Parathyroid adenoma (tissue), 2 donors: Measurements from ENCODE around the gene TUSC7.

Experiments
- H2AFZ ChIP-seq: fragments of 300-600 bp; sonication (generic); one replicate; pipeline ENCODE4 v1.7.0; 2017; ENCODE audit warnings: antibody characterized with exemption, mild to moderate bottlenecking
- H3K27ac ChIP-seq: fragments of 300-600 bp; sonication (generic); one replicate; pipeline ENCODE4 v1.7.0; 2017
- H3K27me3 ChIP-seq: fragments of 300-600 bp; sonication (generic); one replicate; pipeline ENCODE4 v1.7.0; 2017; ENCODE audit warnings: low read length; ENCODE audit not compliant: control insufficient read depth, insufficient read depth
- H3K36me3 ChIP-seq: fragments of 300-600 bp; sonication (generic); one replicate; pipeline ENCODE4 v1.7.0; 2017; ENCODE audit warnings: low read length; ENCODE audit not compliant: control insufficient read depth, insufficient read depth
- H3K4me1 ChIP-seq: fragments of 300-600 bp; sonication (generic); one replicate; pipeline ENCODE4 v1.7.0; 2017; ENCODE audit warnings: control low read depth
- H3K4me2 ChIP-seq: fragments of 300-600 bp; sonication (generic); one replicate; pipeline ENCODE4 v1.7.0; 2017; ENCODE audit warnings: low read length
- H3K4me3 ChIP-seq: fragments of 300-600 bp; sonication (generic); one replicate; pipeline ENCODE4 v1.7.0; 2017; ENCODE audit warnings: low read depth, low read length
- H3K79me2 ChIP-seq: fragments of 300-600 bp; sonication (generic); one replicate; pipeline ENCODE4 v1.7.0; 2017; ENCODE audit warnings: control low read depth
- H3K9ac ChIP-seq: fragments of 300-600 bp; sonication (generic); one replicate; pipeline ENCODE4 v1.7.0; 2017; ENCODE audit warnings: mild to moderate bottlenecking
- H3K9me3 ChIP-seq: fragments of 300-600 bp; sonication (generic); one replicate; pipeline ENCODE4 v1.7.0; 2017; ENCODE audit warnings: low read length; ENCODE audit not compliant: control insufficient read depth
- CTCF ChIP-seq: fragments of 300-600 bp; sonication (generic); IDR thresholded peaks from one replicate; pipeline ENCODE4 v1.7.0; 2017; ENCODE audit warnings: antibody characterized with exemption, mild to moderate bottlenecking
- donor health status: primary hyperparathyroidism.

TUSC7 gene

GRCh38 chr3:116743062-116743461, 33.5 kb downstream of the TUSC7 start:
- H3K27me3 ChIP-seq, result no peaks in the 10 kb centered on the region
- H3K4me2 ChIP-seq, result no peak overlapping the region
- H3K79me2 ChIP-seq, result no peaks in the 10 kb centered on the region
- H3K9me3 ChIP-seq, result no peaks in the 10 kb centered on the region
- TF ChIP-seq CTCF, result no peak
- H3K4me3 ChIP-seq, result no peak overlapping the region
- no peak overlapping the region for H3K27ac ChIP-seq
- H3K36me3 ChIP-seq, result no peaks in the 10 kb centered on the region
- H3K9ac ChIP-seq, result no peak overlapping the region
- H3K4me1 ChIP-seq, result no peaks in the 10 kb centered on the region
- no peak overlapping the region for H2AFZ ChIP-seq

- Histone ChIP-seq H3K4me2 (no peak overlapping the region), H3K27me3 (no peaks in the 10 kb centered on the region), H3K27ac (no peak overlapping the region), H3K79me2 (no peaks in the 10 kb centered on the region), H3K36me3 (no peaks in the 10 kb centered on the region), H3K9ac (no peak overlapping the region), H3K4me1 (no peaks in the 10 kb centered on the region), H3K9me3 (no peaks in the 10 kb centered on the region), H3K4me3 (no peak overlapping the region), H2AFZ (no peak overlapping the region)
- TF ChIP-seq CTCF, result no peak
Observed at GRCh38 chr3:116749388-116749787, 39.8 kb downstream of the TUSC7 start.

GRCh38 chr3:116757315-116757714, 47.7 kb downstream of the TUSC7 start:
- Histone ChIP-seq H3K9me3 (no peaks in the 10 kb centered on the region), H2AFZ (no peak overlapping the region), H3K36me3 (no peaks in the 10 kb centered on the region), H3K27me3 (no peaks in the 10 kb centered on the region), H3K27ac (no peak overlapping the region), H3K4me1 (no peaks in the 10 kb centered on the region), H3K79me2 (no peaks in the 10 kb centered on the region), H3K4me3 (no peak overlapping the region), H3K9ac (no peak overlapping the region), H3K4me2 (no peak overlapping the region)
- TF ChIP-seq CTCF, result no peak

- Histone ChIP-seq H3K4me3 (no peak overlapping the region), H3K27me3 (no peaks in the 10 kb centered on the region), H3K4me1 (no peaks in the 10 kb centered on the region)
Observed at GRCh38 chr3:116759316-116759715, 49.7 kb downstream of the TUSC7 start.

More at GRCh38 chr3:116759316-116759715, 49.7 kb downstream of the TUSC7 start:
- H3K4me2 ChIP-seq, result no peak overlapping the region
- H2AFZ ChIP-seq, result no peak overlapping the region
- H3K79me2 ChIP-seq, result no peaks in the 10 kb centered on the region
- no peak overlapping the region for H3K9ac ChIP-seq
- no peaks in the 10 kb centered on the region for H3K9me3 ChIP-seq
- TF ChIP-seq CTCF, result no peak
- H3K27ac ChIP-seq, result no peak overlapping the region
- H3K36me3 ChIP-seq, result no peaks in the 10 kb centered on the region
